Measurements from ENCODE around the gene VPS33B. TPM values are rescaled to one million over a fixed set of nuclear protein-coding genes. Genes with fewer than 3 reads are reported as not detected.

Gene VPS33B
- total RNA-seq, 4 donors from 2014 or later, result 6.7 to 18.7 (median 10.8) TPM

- TF ChIP-seq POLR2AphosphoS5 (IDR thresholded peaks at IDR 0.05) (no peak), CTCF (IDR thresholded peaks at IDR 0.05) (no peak), EP300 (IDR thresholded peaks at IDR 0.05; ENCODE audit: low read depth) (no peak), POLR2A (IDR thresholded peaks at IDR 0.05) (no peak)
- in situ Hi-C loops (cut with MboI; ENCODE audit: low pct_ligation_motif_present in 1 of 4, low pct_unique_long_range_greater_than_20kb in 1 of 4, low sequenced_read_pairs in 3 of 4), result no loop called here
- intact Hi-C loops (cut with DNase I; ENCODE audit: low total_unique reads), result no loop called here
- Histone ChIP-seq H3K27me3 (no peaks in the 10 kb centered on the region), H3K4me3 (no peak overlapping the region), H3K36me3 (no peaks in the 10 kb centered on the region), H3K4me1 (no peaks in the 10 kb centered on the region), H3K27ac (no peak overlapping the region), H3K9me3 (no peaks in the 10 kb centered on the region)
- WGBS, 2 donors (ENCODE audit: low coverage in 1 of 2), result 88% methylated on average over 11 of the region's 11 CpGs; no CpG with 5 or more reads in 1 of the 2 donors
- DNase-seq, result no peak
These were observed 20.9 kb upstream of the VPS33B start for GRCh38 chr15:91043202-91043874.

- intact Hi-C loops (cut with DNase I; ENCODE audit: low total_unique reads) (no loop called here), in situ Hi-C loops (cut with MboI; ENCODE audit: low pct_ligation_motif_present in 1 of 4, low pct_unique_long_range_greater_than_20kb in 1 of 4, low sequenced_read_pairs in 3 of 4) (no loop called here)
- Histone ChIP-seq H3K36me3 (no peaks in the 10 kb centered on the region), H3K9me3 (no peaks in the 10 kb centered on the region), H3K4me3 (no peak overlapping the region), H3K4me1 (no peaks in the 10 kb centered on the region), H3K27ac (no peak overlapping the region), H3K27me3 (no peaks in the 10 kb centered on the region)
- no peak for DNase-seq
- 73 to 80% methylated on average over 7 to 8 of the region's 8 CpGs for WGBS, 2 donors (ENCODE audit: low coverage in 1 of 2)
- TF ChIP-seq POLR2A (IDR thresholded peaks at IDR 0.05) (no peak), EP300 (IDR thresholded peaks at IDR 0.05; ENCODE audit: low read depth) (no peak), CTCF (IDR thresholded peaks at IDR 0.05) (no peak), POLR2AphosphoS5 (IDR thresholded peaks at IDR 0.05) (no peak)
These were observed 18.5 kb upstream of the VPS33B start for GRCh38 chr15:91040856-91041255.

- WGBS, 2 donors (ENCODE audit: low coverage in 1 of 2), result 84% methylated on average over 3 of the region's 3 CpGs; no CpG with 5 or more reads in 1 of the 2 donors
- TF ChIP-seq POLR2AphosphoS5 (IDR thresholded peaks at IDR 0.05), result no peak
- no peak for TF ChIP-seq EP300 (IDR thresholded peaks at IDR 0.05; ENCODE audit: low read depth)
- no peak for TF ChIP-seq CTCF (IDR thresholded peaks at IDR 0.05)
- TF ChIP-seq POLR2A (IDR thresholded peaks at IDR 0.05), result no peak
- Histone ChIP-seq H3K36me3 (no peaks in the 10 kb centered on the region), H3K9me3 (no peaks in the 10 kb centered on the region), H3K4me1 (no peaks in the 10 kb centered on the region), H3K27ac (no peak overlapping the region), H3K27me3 (no peaks in the 10 kb centered on the region), H3K4me3 (no peak overlapping the region)
- in situ Hi-C loops (cut with MboI; ENCODE audit: low pct_ligation_motif_present in 1 of 4, low pct_unique_long_range_greater_than_20kb in 1 of 4, low sequenced_read_pairs in 3 of 4) (no loop called here), intact Hi-C loops (cut with DNase I; ENCODE audit: low total_unique reads) (loop anchor here (10.0 kb wide), 1 partner anchor 75 kb away; no protein-coding TSS in a partner anchor)
- no peak for DNase-seq
These were observed 17.6 kb upstream of the VPS33B start for GRCh38 chr15:91039996-91040395.

- Histone ChIP-seq H3K4me1 (peaks cover 0 to 3% (median 0%) of the 10 kb centered on the region in 4 donors), H3K36me3 (no peaks in the 10 kb centered on the region), H3K27me3 (no peaks in the 10 kb centered on the region), H3K27ac (no peak overlapping the region), H3K4me3 (no peak overlapping the region), H3K9me3 (no peaks in the 10 kb centered on the region)
- intact Hi-C loops (cut with DNase I; ENCODE audit: low total_unique reads) (loop anchor here (10.0 kb wide), 1 partner anchor 68 kb away; no protein-coding TSS in a partner anchor), in situ Hi-C loops (cut with MboI; ENCODE audit: low pct_ligation_motif_present in 1 of 4, low pct_unique_long_range_greater_than_20kb in 1 of 4, low sequenced_read_pairs in 3 of 4) (no loop called here)
- WGBS, 2 donors (ENCODE audit: low coverage in 1 of 2), result 56% methylated on average over 9 of the region's 12 CpGs; no CpG with 5 or more reads in 1 of the 2 donors
- no peak for TF ChIP-seq POLR2A (IDR thresholded peaks at IDR 0.05)
- peak; percentile 58 to 89 (median 73) for TF ChIP-seq CTCF (IDR thresholded peaks at IDR 0.05)
- TF ChIP-seq EP300 (IDR thresholded peaks at IDR 0.05; ENCODE audit: low read depth), result no peak
- TF ChIP-seq POLR2AphosphoS5 (IDR thresholded peaks at IDR 0.05), result no peak
- peak; percentile 88 for DNase-seq
These were observed 10.8 kb upstream of the VPS33B start for GRCh38 chr15:91032919-91033803.

Measured in transverse colon (tissue), 4 donors.